ENCODE data around the gene NIPAL3.
"Not testable (repeated sequence)": the region's sequence is repeated elsewhere in the genome, so short reads cannot be mapped to it uniquely, and the experiment has no call there.

Gene NIPAL3

DNA sequence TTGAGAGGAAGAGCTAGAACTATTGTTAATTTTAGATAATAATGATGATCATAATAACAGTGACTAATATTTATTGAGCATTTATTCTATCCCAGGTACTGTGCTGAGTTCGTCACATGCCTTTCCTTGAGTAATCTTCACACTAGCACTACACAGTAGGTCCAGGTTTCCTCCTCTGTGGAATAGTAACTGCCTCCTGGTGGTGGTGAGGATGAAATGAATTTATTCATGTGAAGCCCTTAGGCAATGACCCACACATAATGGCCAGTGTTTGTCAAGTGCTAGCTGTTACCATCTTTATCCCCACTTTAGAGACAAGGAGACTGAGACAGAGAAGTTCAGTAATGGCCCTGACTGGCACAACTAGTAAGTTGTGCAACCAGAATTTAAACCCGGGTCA, 5.9 kb downstream of the NIPAL3 start:
- DNase-seq (ENCODE audit: low read depth in 2 of 2), result no peak

- DNase-seq (ENCODE audit: low read depth in 2 of 2), result no peak
These were observed 8.6 kb downstream of the NIPAL3 start for GRCh38 chr1:24424207-24424606.

GRCh38 chr1:24424990-24425389, 9.4 kb downstream of the NIPAL3 start:
- no peak for DNase-seq (ENCODE audit: low read depth in 2 of 2)

- no peak for DNase-seq (ENCODE audit: low read depth in 2 of 2)
These were observed 9.8 kb downstream of the NIPAL3 start for GRCh38 chr1:24425441-24425840.

- DNase-seq (ENCODE audit: low read depth in 2 of 2), result no peak
These were observed 10.3 kb downstream of the NIPAL3 start for GRCh38 chr1:24425922-24426321.

- no peak for DNase-seq (ENCODE audit: low read depth in 2 of 2)
These were observed 11.3 kb downstream of the NIPAL3 start for GRCh38 chr1:24426744-24427544.

DNA sequence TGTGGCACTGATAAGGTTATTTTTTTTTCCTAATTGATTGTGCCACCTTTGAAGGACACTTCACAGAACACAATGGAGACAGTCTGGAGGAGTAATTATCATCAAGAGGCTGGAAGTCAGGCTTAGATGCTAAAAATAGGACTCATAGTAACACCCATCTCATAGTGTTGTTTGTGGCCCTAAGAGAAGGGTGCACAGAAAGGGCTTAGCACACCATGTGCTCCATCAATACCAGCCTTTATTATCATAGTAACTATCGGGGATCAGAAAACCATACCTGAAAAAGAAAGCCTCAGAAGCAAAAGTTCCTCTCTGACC, 11.9 kb downstream of the NIPAL3 start:
- no peak for DNase-seq (ENCODE audit: low read depth in 2 of 2)

DNA sequence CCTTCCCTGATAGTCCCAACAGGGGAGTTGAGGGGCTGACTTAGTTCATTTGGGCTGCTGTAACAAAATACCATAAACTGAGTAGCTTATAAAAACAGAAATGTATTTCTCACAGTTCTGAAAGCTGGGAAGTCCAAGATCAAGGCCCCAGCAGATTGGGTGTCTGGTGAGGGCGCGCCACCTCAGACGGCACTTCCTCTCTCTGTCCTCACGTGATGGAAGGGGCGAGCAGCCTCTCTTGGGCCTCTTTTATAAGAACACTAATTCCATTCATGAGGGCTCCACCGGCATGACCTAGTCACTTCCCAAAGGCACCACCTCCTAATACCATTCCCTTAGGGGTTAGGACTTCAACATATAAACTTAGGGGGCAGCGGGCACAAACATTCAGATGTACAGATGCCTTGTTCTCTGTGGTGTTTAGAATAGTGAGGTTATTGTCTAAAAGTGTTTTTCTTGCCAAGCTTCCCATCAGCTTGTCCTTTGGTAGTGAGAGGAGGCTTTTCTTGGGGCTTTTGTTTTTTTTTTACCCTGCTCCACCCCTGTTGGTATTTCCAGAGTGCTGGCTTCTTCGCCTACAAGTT, 20.3 kb downstream of the NIPAL3 start:
- no peak for DNase-seq (ENCODE audit: low read depth in 2 of 2)

- DNase-seq (ENCODE audit: low read depth in 2 of 2), result no peak
These were observed 22.2 kb downstream of the NIPAL3 start for GRCh38 chr1:24437631-24438396.

GRCh38 chr1:24438423-24438901, 22.9 kb downstream of the NIPAL3 start:
- DNase-seq (ENCODE audit: low read depth in 2 of 2), result no peak

GRCh38 chr1:24440436-24440835, 24.8 kb downstream of the NIPAL3 start:
- no peak for DNase-seq (ENCODE audit: low read depth in 2 of 2)

- DNase-seq (ENCODE audit: low read depth in 2 of 2), result no peak
These were observed 25.9 kb downstream of the NIPAL3 start for GRCh38 chr1:24441480-24441879.

GRCh38 chr1:24441996-24442668, 26.5 kb downstream of the NIPAL3 start:
- DNase-seq (ENCODE audit: low read depth in 2 of 2), result no peak

DNA sequence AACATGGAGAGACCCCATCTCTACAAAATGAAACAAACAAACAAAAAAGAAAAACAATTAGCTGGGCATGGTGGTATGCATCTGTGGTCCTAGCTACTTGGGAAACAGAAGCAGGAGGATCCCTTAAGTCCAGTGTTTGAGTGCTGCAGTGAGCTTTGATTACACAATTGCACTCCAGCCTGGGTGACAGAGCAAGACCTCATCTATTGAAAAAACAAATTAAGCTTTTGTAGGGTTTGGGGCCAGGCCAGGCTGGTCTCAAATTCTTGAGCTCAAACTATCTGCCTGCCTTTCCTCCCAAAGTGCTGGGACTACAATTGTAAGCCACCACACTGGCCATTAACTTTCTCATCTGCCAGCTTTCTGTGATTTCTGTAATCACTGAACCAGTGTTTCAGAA, 27.2 kb downstream of the NIPAL3 start:
- DNase-seq (ENCODE audit: low read depth in 2 of 2), result no peak

GRCh38 chr1:24443241-24443656, 27.6 kb downstream of the NIPAL3 start:
- no peak for DNase-seq (ENCODE audit: low read depth in 2 of 2)

DNA sequence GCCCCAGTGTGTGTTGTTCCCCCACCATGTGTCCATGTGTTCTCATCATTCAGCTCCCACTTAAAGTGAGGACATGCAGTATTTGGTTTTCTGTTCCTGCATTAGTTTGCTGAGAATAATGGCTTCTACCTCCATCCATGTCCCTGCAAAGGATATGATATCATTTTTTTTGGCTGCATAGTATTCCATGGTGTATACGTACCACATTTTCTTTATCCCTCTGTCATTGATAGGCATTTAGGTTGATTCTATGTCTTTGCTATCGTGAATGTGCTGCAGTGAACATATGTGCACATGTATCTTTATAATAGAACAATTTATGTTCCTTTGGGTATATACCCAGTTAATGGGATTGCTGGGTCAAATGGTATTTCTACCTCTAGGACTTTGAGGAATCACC, 30.8 kb downstream of the NIPAL3 start:
- not testable (repeated sequence) for DNase-seq (ENCODE audit: low read depth in 2 of 2)

DNA sequence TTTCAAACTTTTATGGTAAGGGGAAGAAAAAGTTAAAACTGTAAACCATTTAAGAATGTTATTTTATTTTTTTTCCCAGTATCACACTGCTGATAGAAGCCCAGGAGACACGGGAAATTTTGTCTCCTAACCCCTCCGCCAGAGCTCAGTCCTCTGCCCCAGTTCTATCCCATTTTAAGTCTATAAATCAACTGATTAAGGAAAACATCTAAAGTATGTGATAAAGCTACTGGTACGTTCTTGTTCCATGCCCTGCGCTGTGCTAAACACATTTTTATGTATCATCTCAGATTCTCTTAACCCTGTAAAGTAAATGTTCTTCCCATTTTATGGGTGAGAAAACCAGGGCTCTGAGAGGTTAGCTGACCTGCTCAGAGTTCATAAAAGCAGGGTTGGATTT, 34.7 kb downstream of the NIPAL3 start:
- no peak for DNase-seq (ENCODE audit: low read depth in 2 of 2)

DNA sequence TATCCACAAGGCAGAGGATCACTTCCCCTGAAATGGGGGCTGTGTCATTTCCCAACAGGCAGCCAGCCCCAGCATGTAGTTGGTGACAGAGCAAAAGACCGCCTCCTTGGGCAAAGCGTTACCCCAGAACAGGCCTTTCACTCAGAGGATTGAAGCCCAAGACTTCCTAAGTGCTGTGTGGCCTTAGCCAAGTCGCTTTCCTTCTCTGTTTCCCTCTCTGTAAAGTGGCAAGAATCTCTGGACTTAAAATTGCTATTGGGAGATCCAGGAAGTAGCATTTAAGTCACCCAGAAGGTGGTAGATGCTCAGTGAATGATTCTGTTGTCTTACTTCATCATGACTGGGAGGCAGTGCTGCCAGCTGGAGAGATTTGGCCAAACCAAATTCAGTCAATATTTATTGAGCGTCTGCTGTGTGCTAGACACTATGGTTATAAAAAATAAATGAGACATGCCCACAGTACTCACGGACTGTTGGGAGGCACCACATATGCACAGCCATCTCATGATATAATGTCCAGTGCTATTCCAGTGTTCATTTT, 35.3 kb downstream of the NIPAL3 start:
- no peak for DNase-seq (ENCODE audit: low read depth in 2 of 2)

- no peak for DNase-seq (ENCODE audit: low read depth in 2 of 2)
These were observed 36.1 kb downstream of the NIPAL3 start for GRCh38 chr1:24451746-24452145.

GRCh38 chr1:24452922-24453485, 37.4 kb downstream of the NIPAL3 start:
- DNase-seq (ENCODE audit: low read depth in 2 of 2), result no peak

- DNase-seq (ENCODE audit: low read depth in 2 of 2), result no peak
These were observed 39.1 kb downstream of the NIPAL3 start for GRCh38 chr1:24454673-24455072.

GRCh38 chr1:24455272-24455671, 39.7 kb downstream of the NIPAL3 start:
- no peak for DNase-seq (ENCODE audit: low read depth in 2 of 2)
